ENCODE results near the gene IL1RAPL1.
A peak's percentile ranks its signal among the peaks of the same experiment; 100 is the strongest.

IL1RAPL1 gene

DNA sequence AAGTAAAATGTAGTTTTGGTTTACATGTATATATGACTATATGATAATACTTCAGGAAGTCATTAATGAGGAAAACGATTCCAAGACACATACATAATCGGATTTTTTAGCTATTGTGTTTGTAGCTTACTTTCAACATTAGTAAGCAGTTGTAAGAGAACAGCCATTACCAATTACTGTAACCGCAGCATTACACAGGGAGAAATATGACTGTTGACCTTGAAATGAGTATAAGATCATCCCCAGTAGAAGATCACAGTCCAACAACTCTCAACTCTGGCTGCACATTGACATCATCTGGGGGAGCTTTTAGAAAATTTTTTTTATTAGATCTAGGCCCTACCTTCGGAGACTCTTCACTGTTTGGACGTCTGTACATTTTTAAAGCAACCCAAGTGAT is 866.1 kb downstream of the IL1RAPL1 start:
- no peak for DNase-seq

DNA sequence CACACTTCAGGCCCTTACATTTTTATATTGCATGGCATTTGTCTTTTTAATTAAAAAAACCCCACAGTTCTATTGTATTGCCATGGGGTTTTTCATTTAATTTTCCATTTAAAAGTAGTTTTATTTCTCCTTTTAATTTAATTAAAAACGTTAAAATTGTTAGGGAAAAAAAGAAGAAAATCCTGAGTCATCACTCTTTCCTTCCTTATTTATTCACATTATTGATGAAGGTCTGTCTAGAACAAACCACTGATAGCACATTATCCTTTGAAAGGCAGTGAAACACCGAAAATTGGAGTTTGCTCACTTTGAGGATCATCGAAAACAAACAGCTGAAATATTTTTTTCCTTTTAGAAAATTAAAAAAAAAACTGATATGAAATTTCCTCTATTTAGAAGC is 868.5 kb downstream of the IL1RAPL1 start:
- no peak for DNase-seq

DNA sequence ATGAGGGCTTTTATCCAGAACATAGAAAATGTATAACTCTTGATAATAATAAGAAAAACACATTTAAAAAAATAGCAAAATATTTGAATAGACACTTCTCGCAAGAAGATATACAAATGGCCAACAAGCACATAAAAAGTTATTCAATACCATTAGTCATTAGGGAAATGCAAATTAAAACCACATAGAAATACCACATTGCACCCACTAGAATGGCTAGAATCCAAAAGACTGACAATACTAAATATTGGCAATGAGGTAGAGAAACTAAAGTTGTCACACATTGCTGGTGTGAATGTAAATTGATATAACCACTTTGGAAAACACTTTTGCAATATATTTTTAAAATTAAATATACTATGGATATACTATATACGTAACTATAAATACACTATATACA is 873.8 kb downstream of the IL1RAPL1 start:
- no peak for DNase-seq

DNA sequence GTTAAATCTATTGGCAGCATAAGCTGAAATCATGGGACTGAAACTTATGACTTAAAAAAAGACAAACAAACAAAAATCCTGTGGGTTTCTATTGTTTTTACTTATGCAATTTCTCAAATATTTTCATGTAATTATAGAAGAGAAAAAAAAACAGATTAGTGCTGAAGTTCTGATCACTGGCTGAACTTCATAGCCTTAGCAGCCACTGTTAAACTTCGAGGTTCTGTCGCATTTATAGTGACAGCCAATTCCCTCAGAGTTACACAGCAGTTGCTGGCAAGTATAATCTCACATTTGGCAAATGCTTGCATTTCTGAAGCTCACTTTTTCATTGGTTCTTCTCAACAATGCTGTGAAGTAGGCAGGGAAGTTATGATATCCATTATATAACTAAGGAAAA is 879.2 kb downstream of the IL1RAPL1 start:
- DNase-seq: no peak

DNA sequence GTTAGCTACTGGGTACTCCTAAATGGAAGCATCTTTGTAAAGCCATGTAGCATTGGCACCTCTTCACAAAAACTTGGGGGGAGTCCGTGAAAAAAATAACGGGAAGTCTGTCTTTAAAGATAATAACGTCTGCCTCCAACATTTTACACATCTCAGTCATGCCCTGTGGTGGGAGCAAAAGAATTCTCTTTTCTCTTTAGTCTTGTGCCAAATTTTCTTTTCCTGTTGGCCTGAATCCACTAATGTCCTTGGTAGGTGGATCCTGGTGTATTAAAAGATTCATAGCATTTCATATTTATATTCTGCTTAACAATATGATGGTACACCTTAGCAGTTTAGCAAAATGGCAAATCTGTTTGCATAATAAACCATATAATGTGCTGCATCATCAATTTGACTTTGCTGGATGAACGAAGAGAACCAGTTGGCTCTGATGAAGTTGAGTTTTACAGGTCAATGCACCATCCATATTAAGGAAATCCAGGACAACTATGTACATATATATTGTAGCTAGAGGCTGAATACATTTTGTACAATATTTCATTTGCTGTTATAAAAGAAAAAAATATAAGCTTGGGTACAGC is 881.8 kb downstream of the IL1RAPL1 start:
- DNase-seq: no peak

DNA sequence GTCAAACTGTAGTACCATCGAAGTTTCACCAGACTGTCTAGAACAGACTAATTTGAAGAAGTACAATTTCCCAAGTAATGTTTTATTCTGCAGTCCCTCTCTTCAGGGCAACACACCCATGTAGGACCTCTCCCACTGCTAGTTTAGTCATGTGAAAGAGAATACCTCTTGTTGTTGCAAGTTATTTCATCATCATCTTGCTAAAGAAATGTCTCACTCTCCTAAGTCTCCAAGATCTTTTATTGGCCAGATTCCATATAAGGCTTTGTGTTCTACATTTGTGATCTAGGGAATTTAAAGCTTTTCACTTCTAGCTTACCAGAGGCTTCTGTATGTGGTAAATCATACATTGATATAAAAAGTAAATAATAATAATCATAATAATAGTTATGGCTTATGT is 882.8 kb downstream of the IL1RAPL1 start:
- DNase-seq: no peak

DNA sequence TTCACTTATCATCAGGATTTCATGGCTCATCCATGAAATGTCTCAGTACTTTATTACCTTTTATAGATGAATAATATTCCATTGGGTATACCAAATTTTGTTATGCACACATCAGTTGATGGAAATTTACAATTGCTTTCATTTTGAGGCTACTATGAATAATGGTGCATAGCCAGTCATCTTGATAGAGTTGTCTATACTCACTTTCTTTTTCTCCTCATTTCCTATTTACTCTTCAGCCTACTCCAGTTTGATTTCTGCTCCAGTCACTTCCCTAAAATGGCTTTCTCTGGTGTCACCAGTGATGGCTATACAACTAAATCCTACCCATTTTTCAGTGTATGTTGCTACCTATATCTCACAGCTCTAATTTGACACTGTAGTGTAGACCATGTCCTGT is 884.6 kb downstream of the IL1RAPL1 start:
- no peak for DNase-seq

DNA sequence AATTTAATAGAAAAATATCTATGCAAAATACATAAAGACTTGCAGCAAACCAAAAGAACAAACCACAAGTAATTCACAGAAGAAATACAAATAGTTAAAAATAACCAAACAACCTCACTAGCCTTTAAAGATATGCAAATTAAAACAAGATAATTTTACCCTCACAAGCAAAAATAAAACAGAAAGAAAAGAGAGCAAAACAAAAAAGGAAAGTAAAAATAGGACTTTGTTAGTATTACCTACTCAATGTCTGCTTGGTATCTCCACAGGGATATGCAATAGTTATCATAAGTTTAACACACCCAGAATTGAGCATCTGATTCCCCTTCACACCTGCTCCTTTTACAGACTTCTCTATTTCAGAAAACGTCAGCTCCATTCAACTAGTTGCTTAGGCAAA is 890.6 kb downstream of the IL1RAPL1 start:
- DNase-seq: no peak

DNA sequence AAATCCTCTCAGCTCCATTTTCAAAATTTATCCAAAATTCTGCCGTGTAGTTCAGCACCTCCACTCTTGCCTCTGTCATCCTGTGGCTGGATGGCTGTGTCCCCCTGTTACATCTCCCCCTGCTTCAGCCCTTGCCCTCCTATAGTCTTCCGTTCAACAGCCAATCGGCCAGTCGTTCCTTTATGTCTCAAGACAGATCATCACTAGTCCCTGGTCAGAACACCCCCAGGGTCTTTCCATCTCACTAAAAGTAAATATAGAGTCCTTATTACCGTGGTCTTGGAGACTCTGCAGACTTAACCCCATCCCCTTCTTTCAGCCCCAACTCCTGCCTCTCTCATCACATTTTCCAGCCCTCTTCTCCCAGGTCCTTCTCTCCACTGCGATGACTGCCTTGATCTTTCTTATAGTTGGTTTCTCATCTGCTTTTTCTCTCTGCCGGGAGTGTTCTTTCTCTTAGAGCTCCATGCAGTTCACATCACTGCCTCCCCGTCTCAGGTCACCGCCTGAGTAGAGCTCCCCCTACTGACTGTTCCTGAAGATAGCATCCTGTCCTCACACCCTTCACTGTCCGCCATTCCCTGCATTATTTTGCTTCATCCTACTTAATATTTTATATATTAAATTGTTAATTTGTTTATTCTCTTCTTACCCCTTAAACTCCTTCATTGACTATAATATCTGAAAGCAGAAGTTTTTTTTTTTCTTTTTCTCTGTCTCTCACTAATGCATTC is 891.3 kb downstream of the IL1RAPL1 start:
- DNase-seq: peak; percentile 54

DNA sequence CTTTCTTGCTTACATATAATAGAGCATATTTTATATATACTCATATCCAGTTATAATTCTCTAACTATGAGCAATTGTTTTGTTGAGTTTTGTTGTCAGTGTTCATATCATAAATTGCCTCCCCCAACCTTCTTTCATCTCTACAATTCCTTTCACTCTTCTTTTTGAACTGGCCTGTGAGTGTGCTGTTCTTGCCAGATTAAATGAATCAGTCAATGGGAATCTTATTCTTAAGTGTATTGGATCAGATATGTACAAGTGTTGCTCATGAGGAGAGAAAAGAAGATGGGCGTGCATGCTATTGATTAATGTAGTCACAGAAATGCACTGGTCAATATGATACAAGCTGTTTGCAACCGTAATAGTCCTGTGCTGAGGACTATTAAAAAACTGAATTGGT is 900.0 kb downstream of the IL1RAPL1 start:
- DNase-seq: no peak

DNA sequence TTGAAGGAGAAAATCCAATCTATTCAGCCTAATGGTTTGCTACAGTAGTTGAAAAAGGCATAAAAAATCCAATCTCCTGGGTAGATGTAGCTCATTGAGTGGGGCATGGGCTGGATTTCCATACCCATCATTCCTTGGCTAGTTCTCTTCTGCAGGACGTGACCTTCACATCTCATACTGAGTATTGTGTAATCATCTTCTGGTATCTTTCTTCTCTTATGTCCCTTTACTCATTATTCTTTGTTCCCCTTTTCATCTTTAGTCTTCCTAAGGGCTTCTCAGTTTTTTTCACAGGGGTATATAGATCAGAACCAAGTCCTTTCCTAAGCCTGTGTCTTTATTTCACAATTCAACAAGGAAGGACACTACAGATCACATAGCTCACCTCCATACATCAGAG is 900.5 kb downstream of the IL1RAPL1 start:
- no peak for DNase-seq

DNA sequence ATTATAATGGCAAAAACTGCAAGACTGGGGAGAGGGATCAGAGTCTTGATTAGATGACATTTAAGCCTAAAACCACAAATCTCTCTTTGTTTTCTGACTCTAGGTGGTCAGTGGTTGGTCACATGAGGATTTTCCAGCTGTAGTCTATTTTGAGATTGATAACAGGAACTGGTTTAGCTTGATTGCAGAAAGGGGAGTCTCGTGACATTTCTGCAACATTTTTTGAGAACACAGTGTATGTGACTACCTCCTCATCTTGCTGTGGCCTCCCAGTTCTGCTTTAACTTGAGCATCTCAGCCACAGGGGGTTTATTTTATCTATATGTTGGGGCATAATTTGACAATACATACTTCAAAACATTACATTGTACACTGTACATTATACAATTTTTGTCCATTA is 901.7 kb downstream of the IL1RAPL1 start:
- no peak for DNase-seq

DNA sequence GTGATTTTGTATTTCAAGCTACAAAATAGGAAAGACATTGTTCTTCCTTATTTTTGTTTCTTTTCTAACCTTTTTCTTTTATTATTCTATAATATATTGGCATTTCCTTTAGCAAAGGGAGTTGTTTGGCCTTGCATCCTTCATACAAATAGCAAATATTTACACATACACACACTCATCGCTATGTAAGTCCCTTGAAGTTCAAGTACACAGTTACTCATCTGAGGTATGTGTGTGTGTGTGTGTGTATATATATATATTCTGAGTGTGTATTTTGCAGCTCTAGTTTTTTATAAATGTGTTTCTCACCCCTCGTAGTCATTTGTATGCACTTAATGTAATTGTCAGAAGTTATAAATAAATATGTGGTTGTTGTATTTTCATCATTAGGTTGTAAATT is 903.4 kb downstream of the IL1RAPL1 start:
- no peak for DNase-seq

DNA sequence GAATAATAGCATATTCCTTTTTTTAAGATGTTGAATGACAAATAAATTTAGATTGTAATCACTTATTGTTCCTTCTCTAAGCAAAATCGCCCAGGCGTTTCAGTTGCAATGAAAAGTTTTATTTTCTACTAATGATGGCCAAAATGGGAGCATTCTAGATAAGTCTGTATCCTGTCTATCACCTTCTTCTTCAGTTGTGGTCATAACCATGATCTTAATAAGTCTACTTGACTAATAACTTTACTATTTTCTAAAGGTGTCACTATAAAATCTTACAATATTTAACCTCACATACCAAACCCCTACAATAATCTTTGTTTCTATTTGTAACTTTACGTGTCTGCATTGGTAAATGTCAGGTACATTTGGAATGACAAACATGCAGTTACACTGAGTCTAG is 904.4 kb downstream of the IL1RAPL1 start:
- DNase-seq: no peak

DNA sequence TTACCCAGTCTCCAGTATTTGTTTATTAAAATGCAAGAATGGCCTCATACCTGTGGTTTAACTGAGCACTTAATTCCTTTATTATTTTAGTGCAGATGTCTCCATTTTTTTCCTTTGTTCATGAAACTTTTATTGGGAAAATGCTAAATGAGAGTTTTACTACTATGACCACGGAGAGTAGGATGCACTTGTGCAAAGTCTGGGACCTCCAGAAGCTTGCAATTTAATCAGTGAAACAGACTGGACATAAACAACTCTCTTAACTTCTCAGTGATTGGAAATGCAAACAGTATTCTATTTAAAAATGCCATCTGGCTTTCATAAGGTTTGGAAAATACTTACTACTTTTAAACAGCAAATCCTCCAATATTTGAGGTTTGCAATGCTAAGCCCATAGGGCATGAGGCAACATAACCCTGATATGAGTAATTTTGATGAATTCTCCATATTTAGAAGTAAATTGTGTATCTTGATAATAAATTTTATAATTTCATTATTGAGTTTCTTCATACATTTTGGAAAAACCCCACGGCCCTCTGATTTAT is 909.5 kb downstream of the IL1RAPL1 start:
- no peak for DNase-seq

DNA sequence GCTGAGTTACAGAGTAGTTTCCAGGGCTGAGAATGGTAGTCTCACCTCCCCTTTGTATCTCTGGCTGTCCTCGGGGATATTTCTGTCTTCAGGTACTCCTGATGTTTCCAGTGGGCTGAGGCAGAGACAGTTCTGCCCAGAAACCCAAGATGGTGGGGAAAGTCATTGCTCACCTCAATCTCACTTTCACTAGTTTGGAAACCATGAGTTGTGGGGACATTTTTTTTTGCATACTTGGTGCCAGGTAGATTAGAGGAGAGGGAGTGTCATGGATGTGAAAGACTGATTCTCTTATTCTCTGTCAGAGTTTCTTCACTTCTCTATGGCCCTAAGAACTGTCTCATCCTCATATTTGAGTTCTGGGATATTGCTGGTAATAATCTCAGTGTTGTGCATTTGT is 919.5 kb downstream of the IL1RAPL1 start:
- no peak for DNase-seq

DNA sequence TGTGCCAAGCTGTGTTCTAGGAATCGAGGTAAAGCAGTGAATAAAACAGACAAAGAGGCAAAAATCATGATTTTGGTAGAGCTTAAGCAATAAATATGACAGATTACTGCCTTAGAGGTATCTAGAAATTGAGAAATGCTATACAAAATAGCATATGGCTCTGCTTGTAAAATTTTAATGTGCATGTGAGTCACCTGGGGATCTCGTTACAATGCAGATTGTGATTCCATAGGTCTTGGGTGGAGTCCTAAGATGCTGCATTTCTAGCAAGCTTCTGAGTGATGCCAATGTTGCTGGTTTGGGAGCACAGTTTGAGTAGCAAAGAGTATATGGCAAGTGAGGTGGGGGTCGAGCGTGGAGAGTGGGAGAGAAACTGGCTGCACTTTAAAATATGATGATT is 930.9 kb downstream of the IL1RAPL1 start:
- DNase-seq: no peak

DNA sequence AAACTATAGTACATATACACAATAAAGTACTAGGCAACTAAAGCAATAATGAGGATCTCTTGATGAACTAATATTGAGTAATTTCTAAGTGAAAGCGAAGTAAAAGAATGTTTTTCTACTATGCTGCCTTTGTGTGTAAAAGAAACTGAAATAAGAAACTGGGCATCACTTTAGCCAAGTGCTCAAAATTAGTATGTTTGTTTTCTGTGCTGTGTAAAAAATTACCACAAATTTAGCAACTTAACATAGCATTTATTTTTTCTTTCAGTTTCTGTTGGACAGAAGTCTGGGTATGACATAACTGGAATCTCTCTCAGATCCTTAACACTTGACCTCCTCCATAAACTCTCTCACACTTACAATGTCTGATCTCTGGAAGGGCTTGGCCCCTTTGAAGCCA is 941.0 kb downstream of the IL1RAPL1 start:
- no peak for DNase-seq

DNA sequence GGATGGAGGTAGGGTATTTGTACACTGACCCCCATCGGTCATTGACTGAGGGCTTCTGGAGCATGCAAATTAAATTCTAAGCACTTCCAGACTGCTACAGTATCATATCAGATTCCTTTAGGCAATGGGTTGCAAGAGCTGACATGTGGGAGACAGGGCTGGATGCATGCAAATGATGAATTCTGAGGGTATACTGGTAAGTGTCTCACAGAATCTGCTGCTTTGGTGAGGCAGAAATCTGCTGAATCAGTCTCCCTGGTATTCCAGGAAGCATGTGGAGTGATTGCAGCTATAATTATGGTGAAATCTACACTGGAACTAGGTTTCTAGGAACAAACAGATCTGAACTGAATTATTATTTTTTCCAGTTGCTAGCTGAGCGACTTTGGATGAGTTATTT is 943.3 kb downstream of the IL1RAPL1 start:
- DNase-seq: no peak

DNA sequence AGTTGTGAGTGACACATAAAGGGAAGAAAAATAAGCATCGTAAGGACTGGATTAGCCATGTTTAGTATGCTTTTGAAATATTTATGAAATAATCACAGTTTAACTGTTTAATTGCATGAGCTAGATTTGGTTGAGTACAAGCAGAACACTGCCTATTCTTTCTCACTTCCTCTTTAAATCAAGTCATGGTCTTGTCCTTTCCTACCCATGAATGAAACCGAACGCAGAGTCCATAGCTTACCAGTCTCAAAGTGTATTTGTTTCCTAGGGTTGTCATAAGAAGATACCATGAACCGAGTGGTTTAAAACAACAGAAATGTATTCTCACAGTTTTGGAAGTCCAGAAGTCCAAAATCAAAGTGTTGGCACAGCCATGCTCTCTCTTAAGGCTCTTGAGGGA is 944.1 kb downstream of the IL1RAPL1 start:
- no peak for DNase-seq

DNA sequence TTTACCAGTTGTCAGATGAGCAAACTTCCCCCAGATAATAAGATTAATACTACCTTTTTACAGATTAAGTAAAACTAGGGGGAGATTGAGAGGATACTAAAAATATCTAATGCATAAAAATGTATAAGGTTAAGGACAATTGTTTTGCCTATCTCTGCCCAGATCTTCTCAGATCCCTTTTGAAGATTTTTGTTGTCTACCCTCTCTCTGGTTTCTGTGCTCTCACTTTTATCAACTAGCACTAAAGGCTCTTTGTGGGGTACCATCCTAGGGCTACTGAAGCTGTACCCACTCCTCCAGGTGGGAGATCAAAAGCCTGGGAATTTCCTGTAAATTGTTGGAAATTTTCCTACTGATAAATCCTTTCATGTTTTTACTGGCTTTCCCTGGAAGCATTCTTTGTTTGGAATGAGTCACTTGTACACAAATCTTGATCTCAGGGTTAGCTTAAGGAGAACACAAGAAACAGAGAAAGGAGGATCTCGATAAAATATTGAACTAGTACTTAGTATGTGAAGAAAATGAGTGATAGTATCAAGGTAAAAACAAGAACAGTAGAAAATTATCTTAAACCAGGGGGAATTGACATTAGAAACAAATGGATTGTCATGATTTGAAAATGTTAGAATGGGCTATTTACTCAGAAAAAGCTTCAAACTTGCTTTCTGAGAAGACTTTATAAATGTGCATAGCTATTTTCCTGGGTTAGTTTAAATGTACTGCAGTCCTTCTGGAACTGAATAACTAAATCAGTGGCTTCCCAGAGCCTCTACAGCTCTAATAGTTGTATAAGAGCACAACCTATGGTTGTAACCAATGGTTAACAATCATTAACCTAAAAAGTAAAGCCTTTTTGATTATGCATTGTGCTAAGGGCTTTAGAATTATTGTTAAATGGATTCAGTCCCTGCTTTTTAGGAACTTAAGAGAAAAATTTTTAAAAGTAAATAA is 948.2 kb downstream of the IL1RAPL1 start:
- no peak for DNase-seq

DNA sequence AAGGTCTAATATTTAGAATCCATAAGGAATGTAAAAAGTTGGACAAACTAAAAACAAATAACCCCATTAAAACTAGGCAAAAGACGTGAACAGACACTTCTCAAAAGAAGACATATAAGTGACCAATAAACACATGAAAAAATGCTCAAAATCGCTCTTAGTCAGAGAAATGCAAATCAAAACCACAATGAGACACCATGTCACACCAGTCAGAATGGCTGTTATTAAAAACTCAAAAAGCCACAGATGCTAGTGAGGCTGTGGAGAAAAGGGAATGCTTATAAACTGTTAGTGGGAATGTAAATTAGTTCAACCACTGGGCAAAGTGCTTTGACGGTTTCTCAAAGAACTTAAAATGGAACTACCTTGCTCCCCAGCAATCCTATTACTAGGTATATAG is 953.8 kb downstream of the IL1RAPL1 start:
- DNase-seq: no peak

DNA sequence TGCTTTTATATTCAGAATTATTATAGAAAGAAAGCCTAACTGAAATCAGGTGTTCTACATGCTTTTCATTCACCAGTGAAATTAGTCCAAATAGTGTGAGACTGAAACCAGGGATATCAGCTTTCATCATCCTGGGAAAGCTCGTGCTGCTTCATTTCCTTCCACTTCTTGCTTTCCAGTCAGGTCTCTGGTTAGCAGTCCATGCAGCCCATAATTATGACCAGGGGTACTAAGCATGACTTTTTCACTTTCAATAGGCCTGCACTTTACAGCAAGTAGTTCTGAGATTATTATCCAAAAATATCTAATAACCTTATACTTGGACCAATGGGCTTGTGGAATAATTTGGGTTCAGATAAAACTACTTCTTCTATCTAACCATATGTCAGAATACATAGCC is 954.9 kb downstream of the IL1RAPL1 start:
- no peak for DNase-seq

DNA sequence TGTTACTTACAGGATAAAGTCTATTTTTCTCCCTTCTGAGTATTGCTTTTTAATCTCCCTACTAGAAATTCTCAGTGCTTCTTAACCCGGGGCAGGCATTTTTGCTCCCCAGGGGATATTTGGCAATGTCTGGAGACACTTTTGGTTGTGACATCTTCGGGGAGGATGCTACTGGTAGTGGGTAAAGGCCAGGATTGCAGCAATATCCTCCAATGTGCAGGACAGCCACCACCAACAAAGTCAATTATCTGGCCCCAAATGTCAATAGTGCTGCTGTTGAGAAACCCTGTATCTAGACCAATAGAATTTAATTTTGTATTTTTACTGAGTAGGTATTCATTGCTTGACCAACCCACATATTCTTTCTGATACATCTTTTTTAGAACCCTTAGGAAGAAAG is 958.6 kb downstream of the IL1RAPL1 start:
- DNase-seq: no peak
